WTC11 (cell line): Measurements from ENCODE around the gene PARVG. TPM values are rescaled to one million over a fixed set of nuclear protein-coding genes. Genes with fewer than 3 reads are reported as not detected.

Source experiments
- ATAC-seq: fragments of 200-7000 bp; cut with Tn5 transposase; 2 replicates; pipeline ENCODE4 v1.10.0; 2021; ENCODE audit warnings: mild to moderate bottlenecking, moderate library complexity
- CTCF ChIA-PET: fragments of 300-600 bp; sonication (Branson Sonifier 250); formaldehyde crosslinking; loops from one replicate; lab custom pipeline; 2021; ENCODE audit warnings: antibody characterized with exemption; lab: Charles Lee
- POLR2A ChIA-PET: fragments of 350-600 bp; sonication (Branson Sonifier 250); formaldehyde crosslinking; loops from one replicate; lab custom pipeline; 2021; ENCODE audit warnings: antibody characterized with exemption; lab: Charles Lee
- DNase-seq: peaks from one replicate; pipeline ENCODE4 v3.0.0; 2021; ENCODE audit warnings: low spot score
- H3K27ac Mint-ChIP-seq: 2 replicates; pipeline ENCODE4 v1.8.0; 2021; ENCODE audit warnings: mixed read lengths
- H3K27me3 Mint-ChIP-seq: 2 replicates; pipeline ENCODE4 v1.8.0; 2021; ENCODE audit warnings: low read depth, mild to moderate bottlenecking, moderate library complexity, mixed read lengths
- H3K36me3 Mint-ChIP-seq: 2 replicates; pipeline ENCODE4 v1.8.0; 2021; ENCODE audit warnings: mixed read lengths
- H3K4me1 Mint-ChIP-seq: 2 replicates; pipeline ENCODE4 v1.8.0; 2022; ENCODE audit warnings: mixed read lengths
- H3K4me3 Mint-ChIP-seq: 2 replicates; pipeline ENCODE4 v1.8.0; 2021; ENCODE audit warnings: mild to moderate bottlenecking, moderate library complexity, mixed read lengths
- H3K9me3 Mint-ChIP-seq: 2 replicates; pipeline ENCODE4 v1.8.0; 2021; ENCODE audit warnings: mixed read lengths
- ATF2 ChIP-seq: sonication (generic); formaldehyde crosslinking; IDR thresholded peaks from 2 replicates; pipeline ENCODE4 v1.8.1; 2022; ENCODE audit warnings: low read depth, missing genetic modification reagents, borderline replicate concordance
- FOXJ3 ChIP-seq: sonication (generic); formaldehyde crosslinking; IDR thresholded peaks from 2 replicates; pipeline ENCODE4 v1.9.0; 2021; ENCODE audit warnings: missing genetic modification reagents, mild to moderate bottlenecking, borderline replicate concordance
- FOXK1 ChIP-seq: sonication (generic); formaldehyde crosslinking; IDR thresholded peaks from 2 replicates; pipeline ENCODE4 v1.8.0; 2022; ENCODE audit warnings: mild to moderate bottlenecking, moderate library complexity, missing genetic modification reagents
- FOXP4 ChIP-seq: sonication (generic); formaldehyde crosslinking; IDR thresholded peaks from 2 replicates; pipeline ENCODE4 v1.8.0; 2022; ENCODE audit warnings: mild to moderate bottlenecking, missing genetic modification reagents
- GRHL2 ChIP-seq: fragments of 250-450 bp; sonication (Bioruptor Pico); IDR thresholded peaks from 2 replicates; pipeline ENCODE4 v1.8.0; 2022; ENCODE audit warnings: mild to moderate bottlenecking, moderate library complexity; ENCODE audit not compliant: insufficient replicate concordance, severe bottlenecking
- GTF2I ChIP-seq: fragments of 250-450 bp; sonication (Bioruptor Pico); conservative IDR thresholded peaks from 2 replicates; pipeline ENCODE4 v1.4.0; 2021; ENCODE audit warnings: mild to moderate bottlenecking
- JUN ChIP-seq: sonication (generic); formaldehyde crosslinking; IDR thresholded peaks from 2 replicates; pipeline ENCODE4 v1.8.0; 2023; ENCODE audit warnings: mild to moderate bottlenecking, missing genetic modification reagents
- NFE2L1 ChIP-seq: sonication (generic); formaldehyde crosslinking; IDR thresholded peaks from 2 replicates; pipeline ENCODE4 v1.8.1; 2023; ENCODE audit warnings: missing genetic modification reagents
- NR2C2 ChIP-seq: sonication (generic); formaldehyde crosslinking; IDR thresholded peaks from 2 replicates; pipeline ENCODE4 v1.8.0; 2022; ENCODE audit warnings: mild to moderate bottlenecking, missing genetic modification reagents
- OVOL2 ChIP-seq: fragments of 250-450 bp; sonication (Bioruptor Pico); IDR thresholded peaks from 2 replicates; pipeline ENCODE4 v1.9.0; 2021; ENCODE audit warnings: mild to moderate bottlenecking, borderline replicate concordance
- RELA ChIP-seq: sonication (generic); formaldehyde crosslinking; IDR thresholded peaks from 2 replicates; pipeline ENCODE4 v1.8.1; 2022; ENCODE audit warnings: missing genetic modification reagents, mild to moderate bottlenecking, borderline replicate concordance
- SP1 ChIP-seq: sonication (generic); formaldehyde crosslinking; conservative IDR thresholded peaks from 2 replicates; pipeline ENCODE4 v1.8.1; 2022; ENCODE audit warnings: missing genetic modification reagents
- TCF7 ChIP-seq: sonication (generic); formaldehyde crosslinking; IDR thresholded peaks from 2 replicates; pipeline ENCODE4 v1.8.0; 2022; ENCODE audit warnings: mild to moderate bottlenecking, low read depth, missing genetic modification reagents, moderate library complexity
- ZMAT4 ChIP-seq: fragments of 250-450 bp; sonication (Bioruptor Pico); IDR thresholded peaks from 2 replicates; pipeline ENCODE4 v1.9.0; 2021; ENCODE audit warnings: mild to moderate bottlenecking
- ZNF396 ChIP-seq: fragments of 250-450 bp; sonication (Bioruptor Pico); IDR thresholded peaks from 2 replicates; pipeline ENCODE4 v1.8.0; 2021; ENCODE audit warnings: mild to moderate bottlenecking, moderate library complexity, borderline replicate concordance
- ZNF416 ChIP-seq: fragments of 250-450 bp; sonication (Bioruptor Pico); IDR thresholded peaks from 2 replicates; pipeline ENCODE4 v1.9.0; 2021; ENCODE audit warnings: mild to moderate bottlenecking, inconsistent platforms
- ZNF425 ChIP-seq: fragments of 250-450 bp; sonication (Bioruptor Pico); conservative IDR thresholded peaks from 2 replicates; pipeline ENCODE4 v1.9.0; 2021; ENCODE audit warnings: mild to moderate bottlenecking
- total RNA-seq: library from RNA; stranded (reverse); gene quantifications from 3 replicates; pipeline ENCODE4 v1.2.3, GENCODE V29; 2021
- TF ChIP-seq, protein P1 (sequence below): fragments of 250-450 bp; sonication (Bioruptor Pico); IDR thresholded peaks from 2 replicates; pipeline ENCODE4 v2.1.2; 2022; ENCODE audit warnings: mild to moderate bottlenecking, moderate library complexity
- TF ChIP-seq, protein P2 (sequence below): sonication (generic); formaldehyde crosslinking; IDR thresholded peaks from 2 replicates; pipeline ENCODE4 v1.8.0; 2022; ENCODE audit warnings: missing genetic modification reagents
- TF ChIP-seq, protein P3 (sequence below): sonication (generic); formaldehyde crosslinking; IDR thresholded peaks from 2 replicates; pipeline ENCODE4 v1.8.1; 2023; ENCODE audit warnings: mild to moderate bottlenecking, missing genetic modification reagents

The PARVG gene
- total RNA-seq, 1 experiment from 2014 or later = 0.94 TPM

- Mint-ChIP-seq H3K4me3 (no peak overlapping the region), H3K4me1 (no peaks in the 10 kb centered on the region), H3K27me3 (no peaks in the 10 kb centered on the region), H3K36me3 (peaks cover 26% of the 10 kb centered on the region), H3K27ac (no peak overlapping the region), H3K9me3 (peaks cover 43% of the 10 kb centered on the region)
- no peak for TF ChIP-seq FOXJ3
- no peak for TF ChIP-seq GTF2I (CRISPR knock-in tag)
- no peak for TF ChIP-seq ATF2 (CRISPR knock-in tag)
- no peak for TF ChIP-seq SP1 (CRISPR knock-in tag)
- TF ChIP-seq, protein P1, sequence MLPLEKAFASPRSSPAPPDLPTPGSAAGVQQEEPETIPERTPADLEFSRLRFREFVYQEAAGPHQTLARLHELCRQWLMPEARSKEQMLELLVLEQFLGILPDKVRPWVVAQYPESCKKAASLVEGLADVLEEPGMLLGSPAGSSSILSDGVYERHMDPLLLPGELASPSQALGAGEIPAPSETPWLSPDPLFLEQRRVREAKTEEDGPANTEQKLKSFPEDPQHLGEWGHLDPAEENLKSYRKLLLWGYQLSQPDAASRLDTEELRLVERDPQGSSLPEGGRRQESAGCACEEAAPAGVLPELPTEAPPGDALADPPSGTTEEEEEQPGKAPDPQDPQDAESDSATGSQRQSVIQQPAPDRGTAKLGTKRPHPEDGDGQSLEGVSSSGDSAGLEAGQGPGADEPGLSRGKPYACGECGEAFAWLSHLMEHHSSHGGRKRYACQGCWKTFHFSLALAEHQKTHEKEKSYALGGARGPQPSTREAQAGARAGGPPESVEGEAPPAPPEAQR (CRISPR knock-in tag) = no peak
- TF ChIP-seq OVOL2 (CRISPR knock-in tag) = no peak
- TF ChIP-seq TCF7 = no peak
- DNase-seq (no peak), ATAC-seq (no peak)
- ChIA-PET CTCF (no interaction called here), POLR2A (no interaction called here)
Measured at GRCh38 chr22:44248926-44249325, 68.2 kb downstream of the PARVG start.

- no peaks in the 10 kb centered on the region for H3K4me1 Mint-ChIP-seq
- DNase-seq = no peak
- TF ChIP-seq JUN (no peak), ZNF416 (CRISPR knock-in tag) (no peak), FOXK1 (no peak), ZMAT4 (CRISPR knock-in tag) (no peak), ZNF425 (CRISPR knock-in tag) (no peak), ZNF396 (CRISPR knock-in tag) (no peak), NR2C2 (no peak), NFE2L1 (no peak), FOXP4 (CRISPR knock-in tag) (no peak), RELA (CRISPR knock-in tag) (no peak), GRHL2 (CRISPR knock-in tag) (no peak)
- TF ChIP-seq, protein P2, sequence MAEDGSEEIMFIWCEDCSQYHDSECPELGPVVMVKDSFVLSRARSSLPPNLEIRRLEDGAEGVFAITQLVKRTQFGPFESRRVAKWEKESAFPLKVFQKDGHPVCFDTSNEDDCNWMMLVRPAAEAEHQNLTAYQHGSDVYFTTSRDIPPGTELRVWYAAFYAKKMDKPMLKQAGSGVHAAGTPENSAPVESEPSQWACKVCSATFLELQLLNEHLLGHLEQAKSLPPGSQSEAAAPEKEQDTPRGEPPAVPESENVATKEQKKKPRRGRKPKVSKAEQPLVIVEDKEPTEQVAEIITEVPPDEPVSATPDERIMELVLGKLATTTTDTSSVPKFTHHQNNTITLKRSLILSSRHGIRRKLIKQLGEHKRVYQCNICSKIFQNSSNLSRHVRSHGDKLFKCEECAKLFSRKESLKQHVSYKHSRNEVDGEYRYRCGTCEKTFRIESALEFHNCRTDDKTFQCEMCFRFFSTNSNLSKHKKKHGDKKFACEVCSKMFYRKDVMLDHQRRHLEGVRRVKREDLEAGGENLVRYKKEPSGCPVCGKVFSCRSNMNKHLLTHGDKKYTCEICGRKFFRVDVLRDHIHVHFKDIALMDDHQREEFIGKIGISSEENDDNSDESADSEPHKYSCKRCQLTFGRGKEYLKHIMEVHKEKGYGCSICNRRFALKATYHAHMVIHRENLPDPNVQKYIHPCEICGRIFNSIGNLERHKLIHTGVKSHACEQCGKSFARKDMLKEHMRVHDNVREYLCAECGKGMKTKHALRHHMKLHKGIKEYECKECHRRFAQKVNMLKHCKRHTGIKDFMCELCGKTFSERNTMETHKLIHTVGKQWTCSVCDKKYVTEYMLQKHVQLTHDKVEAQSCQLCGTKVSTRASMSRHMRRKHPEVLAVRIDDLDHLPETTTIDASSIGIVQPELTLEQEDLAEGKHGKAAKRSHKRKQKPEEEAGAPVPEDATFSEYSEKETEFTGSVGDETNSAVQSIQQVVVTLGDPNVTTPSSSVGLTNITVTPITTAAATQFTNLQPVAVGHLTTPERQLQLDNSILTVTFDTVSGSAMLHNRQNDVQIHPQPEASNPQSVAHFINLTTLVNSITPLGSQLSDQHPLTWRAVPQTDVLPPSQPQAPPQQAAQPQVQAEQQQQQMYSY (CRISPR knock-in tag) = no peak
- TF ChIP-seq, protein P3, sequence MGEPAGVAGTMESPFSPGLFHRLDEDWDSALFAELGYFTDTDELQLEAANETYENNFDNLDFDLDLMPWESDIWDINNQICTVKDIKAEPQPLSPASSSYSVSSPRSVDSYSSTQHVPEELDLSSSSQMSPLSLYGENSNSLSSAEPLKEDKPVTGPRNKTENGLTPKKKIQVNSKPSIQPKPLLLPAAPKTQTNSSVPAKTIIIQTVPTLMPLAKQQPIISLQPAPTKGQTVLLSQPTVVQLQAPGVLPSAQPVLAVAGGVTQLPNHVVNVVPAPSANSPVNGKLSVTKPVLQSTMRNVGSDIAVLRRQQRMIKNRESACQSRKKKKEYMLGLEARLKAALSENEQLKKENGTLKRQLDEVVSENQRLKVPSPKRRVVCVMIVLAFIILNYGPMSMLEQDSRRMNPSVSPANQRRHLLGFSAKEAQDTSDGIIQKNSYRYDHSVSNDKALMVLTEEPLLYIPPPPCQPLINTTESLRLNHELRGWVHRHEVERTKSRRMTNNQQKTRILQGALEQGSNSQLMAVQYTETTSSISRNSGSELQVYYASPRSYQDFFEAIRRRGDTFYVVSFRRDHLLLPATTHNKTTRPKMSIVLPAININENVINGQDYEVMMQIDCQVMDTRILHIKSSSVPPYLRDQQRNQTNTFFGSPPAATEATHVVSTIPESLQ (CRISPR knock-in tag) = no peak
Measured at GRCh38 chr22:44249376-44250147, 68.8 kb downstream of the PARVG start.

More at GRCh38 chr22:44249376-44250147, 68.8 kb downstream of the PARVG start:
- Mint-ChIP-seq H3K4me3 (no peak overlapping the region), H3K9me3 (peaks cover 44% of the 10 kb centered on the region), H3K36me3 (peaks cover 26% of the 10 kb centered on the region), H3K27me3 (no peaks in the 10 kb centered on the region), H3K27ac (no peak overlapping the region)
- ChIA-PET CTCF (no interaction called here), POLR2A (no interaction called here)
- ATAC-seq = no peak
